HG03457 (cell line): ENCODE data around the gene MDP1.

ENCODE experiments used
- ATAC-seq: cut with Tn5 transposase; IDR thresholded peaks from one replicate; pipeline ENCODE4 v1.9.1; 2021; ENCODE audit warnings: moderate number of reproducible peaks; ENCODE audit not compliant: unreplicated experiment

The MDP1 gene

DNA sequence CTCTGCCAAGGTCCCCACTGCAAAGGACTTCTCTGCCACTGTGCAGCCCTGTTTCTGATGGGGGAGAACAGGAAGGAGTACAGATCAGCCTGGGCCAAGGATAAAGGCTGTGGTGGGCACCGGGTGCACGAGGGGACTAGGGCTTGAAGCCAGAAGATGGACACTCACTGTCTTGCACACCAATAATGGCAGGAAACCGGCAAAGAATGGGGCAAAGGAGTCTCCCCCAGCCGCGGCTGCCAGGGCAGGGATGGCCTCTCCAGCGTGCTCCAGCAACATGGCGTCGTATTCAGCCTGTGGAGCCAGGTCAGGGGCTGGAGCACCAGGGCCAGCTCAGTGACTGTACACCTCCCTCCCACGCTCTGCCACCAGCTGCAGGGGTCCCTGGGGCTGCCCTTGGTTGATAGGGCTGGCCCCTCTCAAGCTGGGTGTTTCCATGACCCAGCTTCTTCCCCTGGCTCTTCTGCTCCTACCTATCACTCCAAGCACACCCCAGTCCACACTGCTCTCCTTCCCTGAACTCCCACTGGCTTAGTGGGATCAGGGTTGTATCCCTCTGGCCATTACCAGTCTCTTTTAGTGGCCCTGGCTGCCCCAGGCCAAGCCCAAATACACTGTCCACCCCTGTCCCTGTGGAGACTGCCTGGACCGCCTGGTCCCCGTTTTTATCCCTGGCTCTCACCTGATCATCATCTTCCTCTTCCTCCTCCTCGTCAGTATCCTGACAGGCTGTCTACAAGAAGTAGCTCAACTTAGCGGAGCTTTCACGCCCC, 33.6 kb downstream of the MDP1 start:
- ATAC-seq: no peak

- no peak for ATAC-seq
These were observed 34.3 kb downstream of the MDP1 start for GRCh38 chr14:24181371-24182077.

DNA sequence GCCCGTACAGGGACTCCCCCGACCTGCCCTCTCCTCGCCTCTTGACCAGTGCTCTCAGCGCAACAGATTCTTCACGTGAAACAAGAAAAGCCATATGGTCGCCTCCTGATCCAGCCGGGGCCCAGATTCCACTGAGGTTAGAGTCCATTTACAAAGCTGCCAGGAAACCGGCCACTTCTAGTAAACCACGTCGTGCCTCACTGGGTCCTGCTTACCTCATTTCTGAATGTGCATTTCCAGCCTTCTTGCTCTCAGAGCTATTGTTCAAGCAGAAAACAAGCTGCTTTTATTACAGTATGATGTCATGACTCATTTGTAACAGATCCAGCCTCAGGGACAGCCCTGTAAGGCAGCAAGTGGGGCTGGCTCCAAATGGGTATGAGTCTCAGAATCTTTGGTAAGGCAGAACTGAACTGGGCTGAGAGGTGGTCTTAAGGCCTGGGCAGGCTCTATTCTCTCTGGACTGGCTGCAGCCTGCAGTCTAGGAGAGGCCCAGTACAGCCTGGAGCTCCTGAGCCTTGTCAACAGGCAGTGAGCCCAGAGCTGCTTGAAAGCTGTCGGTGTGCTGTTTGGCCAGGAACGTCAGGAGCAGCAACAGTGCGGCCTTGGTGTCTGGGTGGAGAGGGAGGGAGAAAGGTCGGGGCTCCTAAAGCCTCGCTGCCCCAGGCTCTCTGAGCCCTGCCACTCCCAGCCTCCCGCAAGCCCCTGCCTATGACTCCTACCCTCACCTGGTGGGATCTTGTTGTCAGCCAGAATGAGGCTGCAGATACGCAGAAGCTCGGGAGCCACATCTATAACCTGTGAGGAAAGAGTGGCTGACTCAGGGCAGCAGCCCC, 35.7 kb downstream of the MDP1 start:
- no peak for ATAC-seq

DNA sequence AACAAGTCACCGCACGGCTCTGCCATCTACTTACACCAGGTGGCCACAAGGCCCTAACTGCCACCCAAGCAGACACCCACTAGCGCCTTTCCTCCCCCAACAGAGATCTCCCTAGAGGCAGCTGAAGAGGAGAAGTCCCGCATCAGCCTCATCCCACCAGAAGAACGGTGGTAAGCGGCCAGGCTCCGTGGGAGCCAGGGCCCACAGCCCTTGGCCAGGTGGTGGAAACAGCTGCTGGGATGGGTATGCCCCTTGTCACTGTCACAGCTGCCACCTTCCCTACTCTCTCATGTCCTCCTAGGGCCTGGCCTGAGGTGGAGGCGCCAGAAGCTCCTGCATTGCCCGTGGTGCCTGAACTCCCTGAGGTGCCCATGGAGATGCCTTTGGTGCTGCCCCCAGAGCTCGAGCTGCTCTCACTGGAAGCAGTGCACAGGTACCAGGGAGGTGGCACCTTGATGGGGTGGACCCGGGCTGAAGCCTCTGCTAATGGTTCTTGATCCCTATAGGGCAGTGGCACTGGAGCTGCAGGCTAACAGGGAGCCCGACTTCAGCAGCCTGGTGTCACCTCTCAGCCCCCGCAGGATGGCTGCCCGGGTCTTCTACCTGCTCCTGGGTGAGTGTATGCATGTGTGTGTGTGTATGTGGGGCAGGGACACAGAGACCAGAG, 36.4 kb downstream of the MDP1 start:
- ATAC-seq: no peak

GRCh38 chr14:24178399-24179178, 37.3 kb downstream of the MDP1 start:
- no peak for ATAC-seq

DNA sequence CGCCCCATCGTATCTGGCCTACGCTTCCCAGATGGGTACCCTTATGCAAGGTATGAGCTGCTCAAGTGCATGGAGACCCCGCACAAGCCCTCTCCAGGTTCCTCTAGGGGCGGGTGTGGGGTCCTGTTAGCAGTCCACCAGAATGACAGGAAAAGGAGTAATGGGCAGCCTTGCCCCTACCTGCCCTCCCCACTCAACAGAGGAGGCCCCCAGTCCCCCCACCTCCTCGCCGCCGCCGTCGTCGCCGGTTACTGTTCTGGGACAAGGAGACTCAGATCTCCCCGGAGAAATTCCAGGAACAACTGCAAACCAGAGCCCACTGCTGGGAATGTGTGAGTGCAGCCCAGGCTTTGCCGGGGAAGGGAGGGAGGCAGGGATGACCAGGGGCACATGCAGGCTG, 38.0 kb downstream of the MDP1 start:
- no peak for ATAC-seq

GRCh38 chr14:24177041-24177825, 38.6 kb downstream of the MDP1 start:
- no peak for ATAC-seq

DNA sequence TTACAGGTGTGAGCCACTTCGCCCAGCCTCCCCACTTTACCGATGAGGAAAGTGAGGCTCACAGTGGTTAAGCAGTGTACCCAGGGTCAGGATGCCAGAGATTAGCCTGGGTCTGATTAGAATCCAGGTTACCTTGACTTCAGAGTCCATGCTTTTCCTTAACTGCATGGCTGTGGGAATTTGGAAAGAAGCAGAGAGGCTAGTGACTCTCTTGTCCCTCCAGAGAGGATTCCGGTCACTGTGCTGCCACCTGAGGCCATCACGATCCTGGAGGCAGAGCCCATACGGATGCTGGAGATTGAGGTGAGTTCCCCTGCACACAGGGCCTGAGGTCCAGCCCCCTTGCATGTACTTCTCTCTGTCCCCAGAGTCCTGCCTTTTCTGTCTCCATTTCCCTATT, 39.3 kb downstream of the MDP1 start:
- ATAC-seq: no peak

- no peak for ATAC-seq
These were observed 43.0 kb downstream of the MDP1 start for GRCh38 chr14:24172871-24173281.

- ATAC-seq: no peak
These were observed 43.5 kb downstream of the MDP1 start for GRCh38 chr14:24172261-24172860.

GRCh38 chr14:24171422-24172260, 44.2 kb downstream of the MDP1 start, which contains the start of gene REC8:
REC8 (plus strand) TSS chr14:24172080; CDS start chr14:24172553, 473 bp downstream.
- ATAC-seq: peak; percentile 76

- no peak for ATAC-seq
These were observed 48.3 kb downstream of the MDP1 start for GRCh38 chr14:24167469-24168114.

GRCh38 chr14:24165785-24166184, 50.1 kb downstream of the MDP1 start:
- no peak for ATAC-seq

DNA sequence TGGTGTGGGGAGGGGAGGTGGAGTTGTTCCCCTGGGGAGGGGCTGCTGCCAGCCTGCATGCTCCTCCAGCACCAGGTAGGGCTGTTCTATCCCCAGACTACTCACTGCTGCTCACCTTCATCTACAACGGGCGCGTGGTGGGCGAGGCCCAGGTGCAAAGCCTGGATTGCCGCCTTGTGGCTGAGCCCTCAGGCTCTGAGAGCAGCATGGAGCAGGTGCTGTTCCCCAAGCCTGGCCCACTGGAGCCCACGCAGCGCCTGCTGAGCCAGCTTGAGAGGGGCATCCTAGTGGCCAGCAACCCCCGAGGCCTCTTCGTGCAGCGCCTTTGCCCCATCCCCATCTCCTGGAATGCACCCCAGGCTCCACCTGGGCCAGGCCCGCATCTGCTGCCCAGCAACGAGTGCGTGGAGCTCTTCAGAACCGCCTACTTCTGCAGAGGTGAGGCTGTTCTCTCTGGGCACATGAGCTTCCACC, 51.3 kb downstream of the MDP1 start:
- no peak for ATAC-seq
